ENCODE data around the gene EYA2.

EYA2 gene

DNA sequence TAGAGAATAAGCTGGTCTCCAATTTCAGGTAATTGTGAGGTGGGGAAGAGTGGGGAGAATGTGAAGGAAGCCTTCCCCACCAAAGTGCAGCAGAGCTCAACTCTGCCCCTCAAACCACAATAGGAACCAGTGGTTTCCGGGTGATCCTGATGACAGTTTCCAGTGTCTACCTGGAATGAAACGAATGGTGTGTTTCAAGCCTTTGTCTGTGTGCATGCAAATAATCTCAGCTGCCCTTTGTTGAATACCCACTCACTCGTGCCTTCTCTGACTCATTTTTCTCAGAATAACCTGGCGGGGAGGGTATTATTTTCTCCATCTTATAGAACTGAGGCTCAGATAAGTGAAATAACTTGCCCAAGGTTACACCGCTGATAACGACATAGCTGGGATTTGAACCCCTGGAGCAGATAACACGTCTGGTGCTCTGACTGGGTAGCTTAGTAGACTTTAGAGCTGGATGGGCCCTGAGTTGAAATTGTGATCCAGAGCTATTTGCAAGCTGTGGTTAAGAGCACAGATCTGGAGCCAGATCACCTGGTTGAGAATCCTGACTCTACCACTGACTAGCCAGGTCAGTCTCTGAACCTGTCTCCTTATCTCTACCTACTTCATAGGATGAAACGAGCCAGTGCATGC, 85.1 kb downstream of the EYA2 start:
- no peak for DNase-seq (ENCODE audit: low read depth)

DNA sequence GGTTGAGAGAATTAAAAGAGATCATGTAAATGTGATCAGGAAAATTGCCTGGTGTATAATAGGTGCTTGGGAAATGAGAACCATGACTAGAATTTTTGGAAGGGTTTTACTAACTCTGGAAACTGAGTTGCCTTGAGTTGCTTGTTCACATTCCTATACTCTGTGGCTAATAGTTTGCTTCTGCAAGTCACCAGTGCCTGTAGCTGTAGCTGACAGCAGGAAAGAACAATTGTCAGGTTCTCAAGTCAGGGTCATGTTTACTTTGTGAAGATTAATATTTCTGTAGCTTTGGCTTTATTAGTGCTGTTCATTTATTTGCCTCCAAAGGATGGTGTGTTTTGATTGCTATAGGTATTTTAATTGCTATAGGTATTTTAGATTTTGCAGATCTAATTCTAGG, 86.5 kb downstream of the EYA2 start:
- no peak for DNase-seq (ENCODE audit: low read depth)

DNA sequence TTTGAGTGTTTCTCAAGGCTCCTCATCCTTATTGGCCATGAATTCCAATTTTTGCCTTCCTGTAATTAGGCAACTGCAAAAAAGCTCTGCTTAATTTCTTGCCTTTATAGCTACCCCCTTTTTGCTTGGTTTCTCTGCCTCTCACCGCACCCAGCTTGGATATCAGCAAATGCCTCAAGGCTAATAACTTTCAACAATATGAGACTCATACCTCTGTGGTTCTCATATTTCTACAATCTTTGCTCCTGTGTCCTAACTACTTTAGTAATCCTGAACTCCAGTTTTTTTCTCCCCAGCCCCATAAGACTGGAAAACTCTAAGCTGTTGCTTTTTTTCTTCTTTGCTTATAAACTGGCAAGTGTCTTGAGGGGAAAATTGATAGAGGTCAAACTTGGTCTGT, 88.8 kb downstream of the EYA2 start:
- DNase-seq (ENCODE audit: low read depth) = no peak

DNA sequence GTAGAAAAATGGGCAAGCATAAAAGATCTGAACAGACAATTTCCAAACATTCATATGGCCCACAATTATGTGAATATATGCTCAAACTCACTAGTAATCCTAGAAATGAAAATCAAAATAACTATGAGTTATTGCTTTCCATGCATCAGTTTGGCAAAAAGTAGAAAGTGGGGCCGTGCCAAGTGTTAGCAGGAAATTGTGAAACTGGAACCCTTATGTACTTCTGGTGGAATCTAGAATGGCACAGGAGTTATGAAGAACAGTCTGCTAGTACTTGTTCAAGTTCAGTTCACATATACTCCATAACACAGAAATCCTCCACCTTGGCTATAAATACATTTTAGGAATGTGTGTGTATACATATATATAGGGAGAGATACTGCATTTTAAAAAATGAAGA, 89.8 kb downstream of the EYA2 start:
- DNase-seq (ENCODE audit: low read depth) = no peak

DNA sequence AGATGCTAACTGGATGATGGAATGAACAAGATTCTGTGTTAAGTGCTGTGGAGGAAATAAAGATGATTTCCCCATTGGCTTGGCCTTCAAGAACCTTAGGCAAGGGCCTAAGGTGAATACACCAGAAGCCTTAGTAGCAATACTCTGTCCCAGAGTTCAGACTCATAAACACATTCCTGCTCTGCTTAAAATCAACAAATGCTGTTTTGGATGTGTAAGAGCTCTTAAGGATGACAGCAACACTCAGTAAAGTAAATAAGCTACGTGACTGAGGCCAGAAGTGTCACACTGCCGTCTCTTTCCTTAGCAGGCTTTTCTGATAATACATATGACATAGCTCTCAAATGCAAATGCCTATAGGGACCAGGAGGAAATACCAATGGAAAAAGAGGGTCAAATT, 90.6 kb downstream of the EYA2 start:
- DNase-seq (ENCODE audit: low read depth) = no peak

DNA sequence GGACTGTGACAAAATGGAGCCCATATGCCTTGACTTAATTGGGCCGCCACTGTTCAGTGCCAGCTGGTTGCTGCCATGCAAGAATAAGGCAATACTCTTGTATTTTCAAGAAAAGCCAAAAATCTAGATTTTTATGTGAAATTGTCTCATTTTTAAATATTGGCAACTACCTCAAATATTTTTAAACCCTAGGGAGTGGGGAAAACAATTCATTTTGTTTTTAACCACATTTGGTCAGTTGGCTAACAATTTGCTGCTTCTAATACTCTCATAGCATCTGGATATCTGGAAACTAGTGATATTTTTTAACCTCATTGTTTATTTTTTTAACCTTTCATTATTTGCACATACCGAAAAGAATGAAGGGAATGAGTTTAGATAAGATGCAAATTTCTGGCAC, 91.0 kb downstream of the EYA2 start:
- no peak for DNase-seq (ENCODE audit: low read depth)

DNA sequence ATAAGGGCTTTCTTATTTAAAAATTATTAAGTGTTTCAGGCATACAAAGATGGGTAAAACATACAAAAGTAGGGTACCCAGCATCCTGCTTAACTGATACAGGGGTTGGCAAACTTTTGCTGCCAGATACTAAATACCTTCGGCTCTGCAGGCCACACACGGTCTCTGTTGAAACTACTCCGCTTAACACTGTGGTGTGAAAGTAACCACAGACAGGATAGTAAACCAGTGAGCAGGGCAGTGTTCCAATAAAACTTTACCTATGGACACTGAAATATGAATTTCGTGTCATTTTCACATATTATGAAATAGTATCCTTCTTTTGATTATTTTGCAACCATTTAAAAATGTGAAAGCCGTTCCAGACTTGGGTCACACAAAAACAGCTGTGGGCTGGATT, 92.4 kb downstream of the EYA2 start:
- no peak for DNase-seq (ENCODE audit: low read depth)

DNA sequence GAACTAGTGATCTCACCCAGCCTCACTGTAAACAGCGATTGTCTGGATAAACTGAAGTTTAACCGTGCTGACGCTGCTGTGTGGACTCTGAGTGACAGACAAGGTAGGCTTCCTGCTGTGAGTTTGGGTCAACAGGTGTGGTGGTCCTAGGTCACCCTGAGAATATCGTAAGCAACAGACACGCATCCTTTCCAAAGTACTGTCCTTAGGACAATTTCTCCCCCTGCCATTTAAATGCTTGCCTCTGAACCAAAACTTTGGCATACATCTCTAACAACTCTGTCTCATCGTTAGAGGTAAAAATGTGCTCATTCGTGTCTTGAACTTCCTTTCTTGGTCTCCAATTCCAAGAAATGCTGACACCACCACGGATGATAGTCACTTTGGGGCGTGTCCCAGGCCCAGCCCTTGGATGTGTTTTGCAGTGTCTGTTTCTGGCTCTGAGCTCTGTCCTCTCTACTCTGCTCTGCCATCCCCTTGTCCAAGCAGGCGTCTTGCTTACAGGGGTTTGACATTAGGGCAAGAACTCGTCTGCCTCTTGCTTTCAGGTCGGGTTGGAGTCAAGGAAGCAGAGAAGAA, 95.5 kb downstream of the EYA2 start:
- no peak for DNase-seq (ENCODE audit: low read depth)

DNA sequence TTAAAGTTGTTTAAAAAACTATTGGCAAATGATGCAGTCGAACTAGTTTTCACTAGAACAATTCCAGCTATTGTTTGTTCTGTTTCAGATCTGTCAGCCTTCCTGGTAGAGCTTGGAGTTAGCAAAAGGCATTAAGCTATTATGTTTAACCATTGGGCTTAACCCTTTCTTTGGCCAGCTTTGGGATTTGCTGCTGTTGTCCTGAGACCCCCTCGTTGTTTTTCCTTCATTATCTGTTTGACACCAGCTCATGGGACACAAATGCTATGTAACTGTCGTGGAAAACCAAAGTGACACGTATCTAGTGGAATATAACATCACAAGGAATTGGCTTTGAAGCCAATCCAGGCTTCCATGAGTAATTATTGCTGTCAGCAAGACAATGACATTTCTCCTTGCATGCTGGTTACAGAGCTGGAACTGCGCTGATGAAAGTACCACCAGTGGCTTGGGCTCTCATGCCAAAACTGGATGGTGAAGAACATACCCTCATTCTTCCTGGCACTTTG, 96.0 kb downstream of the EYA2 start:
- no peak for DNase-seq (ENCODE audit: low read depth)

DNA sequence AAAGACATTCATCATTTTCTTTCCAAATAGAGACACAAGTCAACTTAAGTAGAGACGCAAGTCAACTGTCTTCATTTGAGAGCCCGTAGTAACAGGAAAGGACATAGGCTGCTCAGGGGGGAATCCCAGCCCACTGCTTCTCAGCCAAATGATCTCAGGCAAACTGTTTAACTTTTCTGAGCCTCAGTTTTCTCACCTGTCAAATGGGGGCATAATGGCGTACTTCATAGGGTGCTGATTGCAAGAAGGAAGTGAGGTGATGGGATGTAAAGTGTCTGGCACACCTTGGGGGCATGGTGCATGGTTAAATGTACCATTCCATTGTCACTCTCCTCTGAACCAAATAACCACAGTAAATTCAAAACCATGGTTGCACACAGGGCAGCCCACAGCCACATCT, 96.5 kb downstream of the EYA2 start:
- no peak for DNase-seq (ENCODE audit: low read depth)

DNA sequence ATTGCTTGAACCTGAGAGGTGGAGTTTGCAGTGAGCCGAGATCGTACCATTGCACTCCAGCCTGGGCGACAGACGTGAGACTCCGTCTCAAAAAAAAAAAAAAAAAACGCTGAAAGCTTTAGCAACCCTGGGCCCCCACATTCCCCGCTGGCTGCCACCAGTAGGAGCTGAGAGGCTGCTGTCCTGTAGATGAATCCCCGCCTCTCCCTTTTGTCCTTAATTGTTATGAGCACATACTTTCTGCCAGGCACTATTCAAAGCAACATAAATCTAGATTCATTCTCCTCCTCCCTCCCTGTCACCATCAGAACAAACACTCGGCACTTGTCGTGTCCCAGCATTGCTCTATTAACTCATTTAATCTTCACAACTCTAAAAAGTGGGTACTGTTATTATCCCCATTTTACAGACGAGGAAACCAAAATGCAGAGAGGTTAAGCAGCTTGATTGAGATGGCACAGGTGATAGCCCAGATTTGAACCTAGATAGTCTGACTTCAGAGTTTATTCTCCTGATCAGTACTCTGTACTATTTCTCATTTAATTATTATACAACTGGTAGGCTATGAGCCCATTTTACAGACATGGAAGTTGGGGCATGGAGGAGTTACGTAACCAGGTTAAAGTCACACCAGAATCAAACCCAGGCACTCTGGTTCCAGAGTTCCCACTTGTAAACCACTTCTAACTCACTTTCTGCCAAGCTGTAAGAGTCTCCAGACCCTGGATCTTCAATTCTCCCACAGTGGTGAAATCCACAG, 97.4 kb downstream of the EYA2 start:
- DNase-seq (ENCODE audit: low read depth) = no peak

DNA sequence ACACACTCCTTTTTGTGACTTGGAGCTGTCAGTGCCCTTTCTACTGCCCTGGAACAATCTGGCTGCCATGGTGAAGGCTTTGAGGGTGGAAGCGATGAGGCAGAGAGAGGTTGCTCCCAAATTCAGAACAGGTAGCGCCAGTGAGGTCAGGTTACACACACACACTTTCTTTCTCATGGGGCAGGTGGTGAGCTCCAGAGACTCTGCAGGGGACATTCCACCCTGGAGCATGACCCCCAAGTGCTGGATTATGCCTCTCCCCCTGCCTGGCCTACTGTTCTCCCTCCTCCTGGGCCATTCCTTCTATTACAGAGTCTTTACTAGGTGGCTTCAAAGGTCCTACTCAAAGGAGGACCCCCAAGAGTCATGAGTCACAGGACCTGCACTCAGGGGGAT, 98.0 kb downstream of the EYA2 start:
- no peak for DNase-seq (ENCODE audit: low read depth)

DNA sequence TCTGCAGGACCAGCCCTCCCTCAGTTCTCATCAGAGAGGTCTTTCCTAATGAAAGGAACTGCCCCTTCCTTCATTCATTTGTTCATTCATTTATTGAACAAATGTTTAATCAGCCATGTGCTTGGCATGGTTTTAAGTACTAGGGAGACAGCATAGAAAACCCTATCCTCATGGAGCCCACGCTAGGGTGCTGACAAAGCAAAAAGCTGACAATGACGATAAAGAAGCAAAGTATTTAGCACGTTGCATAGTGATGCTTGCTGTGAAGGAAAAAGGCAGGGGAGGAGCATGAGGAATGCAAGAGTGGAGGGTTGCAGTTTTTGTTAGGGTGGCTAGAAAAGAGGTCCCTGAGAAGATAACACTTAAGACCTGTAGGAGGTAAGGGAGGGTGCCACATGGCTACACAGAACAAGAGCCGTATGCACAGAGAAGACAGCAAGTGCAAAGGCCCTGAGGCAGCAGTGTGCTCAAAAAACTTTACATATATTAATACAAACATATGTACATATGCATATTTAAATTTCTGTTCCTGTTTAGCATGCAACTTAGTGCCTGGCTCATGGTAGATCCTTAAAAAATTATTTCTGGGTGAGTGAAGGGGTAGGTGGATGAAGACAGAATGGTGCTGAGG, 98.9 kb downstream of the EYA2 start:
- no peak for DNase-seq (ENCODE audit: low read depth)

DNA sequence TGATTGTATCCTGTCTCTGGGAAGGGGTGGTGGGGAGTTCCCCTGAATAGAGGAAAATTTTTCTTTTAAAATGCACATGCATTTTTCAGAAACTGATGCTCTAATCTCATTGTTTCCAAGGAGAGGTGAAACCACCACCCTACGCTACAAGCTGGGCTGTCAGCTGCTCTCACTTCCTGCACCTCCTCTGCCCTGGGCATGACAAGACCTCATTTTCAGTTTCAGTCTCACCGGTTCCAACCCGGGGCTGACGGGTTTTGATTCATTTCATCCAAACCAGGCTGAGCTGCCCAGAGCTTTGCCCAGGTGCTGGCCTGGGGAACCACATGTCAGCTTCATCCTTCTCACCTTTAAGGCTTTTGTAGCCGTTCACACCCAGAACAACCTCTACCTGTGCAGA, 99.7 kb downstream of the EYA2 start:
- no peak for DNase-seq (ENCODE audit: low read depth)

DNA sequence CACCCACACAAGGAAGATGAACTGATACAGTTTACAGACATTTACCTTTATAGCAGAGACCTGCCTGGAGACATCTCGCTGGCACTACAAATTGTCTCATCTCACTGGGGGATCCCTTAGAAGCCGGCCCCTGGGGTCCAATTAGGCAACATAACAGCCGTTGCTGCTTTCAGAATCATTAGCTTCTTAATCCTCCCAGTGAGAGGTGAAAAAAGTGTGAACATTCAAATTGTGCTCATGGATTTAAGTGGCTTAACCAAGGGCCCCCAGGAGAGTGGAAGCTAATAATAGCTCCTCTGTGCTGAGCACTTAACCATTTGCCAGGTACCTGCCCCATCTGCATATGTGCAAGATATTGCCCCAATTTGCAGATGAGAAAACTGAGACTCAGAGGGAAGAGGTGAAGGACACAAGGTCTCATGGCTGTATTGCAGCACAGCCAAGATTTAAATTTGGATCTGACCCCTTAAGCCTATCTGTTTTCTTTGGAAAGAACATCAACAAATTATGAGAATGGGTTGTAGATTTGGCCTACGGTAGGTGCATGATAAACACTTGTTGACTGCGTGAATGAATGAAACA, 101.0 kb downstream of the EYA2 start:
- no peak for DNase-seq (ENCODE audit: low read depth)

DNA sequence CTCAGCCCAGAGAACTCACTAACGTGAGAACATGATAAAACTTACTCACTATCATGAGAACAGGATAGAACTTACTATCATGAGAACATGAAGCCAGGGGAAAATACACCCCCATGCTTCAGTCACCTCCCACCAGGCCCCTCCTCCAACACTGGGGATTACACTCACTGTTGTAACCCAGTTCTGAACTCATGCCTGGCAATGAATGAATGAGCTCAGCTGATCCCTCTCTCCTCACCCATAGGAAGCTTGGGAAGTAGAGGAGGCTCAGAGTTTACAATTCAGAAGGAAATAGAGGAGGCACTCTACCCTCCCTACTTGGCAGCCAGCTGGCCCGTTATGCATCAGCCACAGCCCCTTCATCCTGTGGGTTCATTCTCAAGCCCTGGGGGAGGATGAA, 102.5 kb downstream of the EYA2 start:
- no peak for DNase-seq (ENCODE audit: low read depth)

DNA sequence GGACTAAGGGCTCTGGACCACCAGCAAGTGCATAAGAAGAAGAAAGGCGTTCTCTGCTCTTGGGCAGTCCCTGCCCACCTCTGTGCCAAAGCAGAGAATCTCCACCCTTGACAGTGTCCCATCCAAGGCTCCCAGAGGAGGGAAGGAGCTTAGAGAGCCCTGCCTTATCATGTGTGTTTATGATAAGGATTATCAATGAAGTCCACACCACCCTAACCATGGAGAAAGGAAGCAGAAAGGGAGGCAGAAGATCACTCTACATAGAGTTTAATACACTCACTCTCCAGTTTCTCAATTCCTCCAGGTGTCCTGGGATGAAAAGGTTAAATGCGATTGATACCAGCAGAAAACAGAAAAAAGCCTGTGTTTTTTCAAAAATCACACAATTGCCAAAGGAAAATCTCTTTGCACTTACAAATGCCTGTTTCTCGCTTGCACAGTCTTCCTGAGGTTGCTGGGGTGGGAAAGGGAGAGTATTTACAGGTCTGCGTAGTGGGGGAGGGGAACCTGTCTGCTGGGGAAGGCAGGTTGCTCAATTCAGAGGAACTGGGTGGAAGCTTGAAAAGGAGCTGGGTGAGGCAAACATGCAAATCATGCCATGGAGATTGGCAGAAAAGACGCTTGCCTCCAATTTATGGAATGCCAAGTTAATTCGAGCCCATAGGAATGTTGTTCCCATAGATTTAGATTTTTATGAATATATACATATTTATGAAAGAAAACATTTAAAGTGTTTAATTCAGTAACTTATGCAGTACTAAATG, 104.0 kb downstream of the EYA2 start:
- DNase-seq (ENCODE audit: low read depth) = no peak

DNA sequence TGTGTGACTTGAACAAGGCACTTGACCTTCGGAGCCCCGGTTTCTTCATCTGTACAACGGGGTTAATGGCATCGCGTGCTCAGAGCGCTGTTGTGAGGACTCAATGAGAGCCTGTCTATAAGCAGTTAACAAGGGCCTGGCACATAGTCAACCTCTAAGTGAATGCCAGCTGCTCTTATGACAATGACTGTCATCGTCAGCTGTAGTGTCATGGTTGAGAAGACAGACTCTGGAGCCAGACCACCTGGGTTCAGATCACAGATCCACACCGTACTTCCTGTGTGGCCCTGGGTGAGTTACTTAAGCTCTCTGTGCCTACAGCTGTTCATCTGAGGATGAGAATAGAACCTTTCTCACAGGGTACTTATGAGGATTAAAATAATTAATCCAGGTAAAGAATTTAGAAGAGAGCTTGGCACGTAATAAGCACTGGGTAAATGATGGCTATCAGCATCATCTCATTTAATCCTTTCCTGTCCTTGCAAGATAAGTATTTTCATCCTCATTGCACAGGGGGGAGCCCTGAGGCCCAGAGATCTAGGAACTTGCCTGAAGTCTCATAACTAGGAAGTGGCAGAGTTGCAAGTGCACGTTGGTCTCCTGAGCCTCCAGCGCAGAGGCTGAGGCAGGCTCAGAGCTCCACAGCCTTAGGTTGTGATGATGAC, 105.3 kb downstream of the EYA2 start:
- DNase-seq (ENCODE audit: low read depth) = no peak

DNA sequence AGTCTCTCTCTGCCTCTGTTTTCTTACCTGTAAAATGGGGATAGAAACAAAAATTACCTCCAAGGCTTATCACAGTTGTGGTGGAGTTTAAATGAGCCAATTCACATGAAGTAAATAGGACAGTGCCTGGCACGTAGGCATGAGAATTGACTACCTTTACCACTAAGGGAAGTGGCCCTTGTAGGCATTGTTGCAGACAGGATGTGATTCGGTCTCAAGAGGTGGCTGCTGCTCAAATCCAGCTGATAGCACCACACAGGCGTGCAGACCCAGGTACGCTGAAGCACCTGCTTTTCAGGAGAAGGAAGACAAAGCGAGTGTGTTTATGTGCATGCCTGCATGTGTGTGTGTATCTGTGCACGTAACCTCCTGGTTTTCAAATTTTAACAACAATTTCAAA, 108.6 kb downstream of the EYA2 start:
- DNase-seq (ENCODE audit: low read depth) = no peak

DNA sequence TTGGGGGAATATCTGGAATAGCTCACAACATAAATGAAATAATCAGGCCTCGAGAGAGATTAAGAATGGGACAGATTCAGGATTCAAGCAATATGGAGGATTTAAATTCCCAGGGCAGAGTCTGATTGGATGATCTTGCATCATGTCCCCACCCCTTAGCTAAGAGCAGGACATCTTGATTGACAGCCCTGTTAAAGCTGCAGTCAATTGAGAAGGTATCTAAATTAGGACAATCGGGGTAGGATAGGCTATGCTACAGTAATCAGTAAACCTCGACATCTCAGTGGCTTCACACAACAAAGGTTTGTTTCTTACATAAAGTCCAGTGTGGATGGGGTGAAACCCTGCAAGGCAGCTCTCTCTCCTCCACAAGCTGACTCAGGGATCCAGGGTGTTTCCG, 109.5 kb downstream of the EYA2 start:
- no peak for DNase-seq (ENCODE audit: low read depth)
